HG03175 (cell line): ENCODE results near the gene ZDHHC22.

Experiments
- ATAC-seq: cut with Tn5 transposase; IDR thresholded peaks from one replicate; pipeline ENCODE4 v1.9.1; 2021; ENCODE audit warnings: mild to moderate bottlenecking, moderate library complexity; ENCODE audit not compliant: unreplicated experiment

ZDHHC22 gene

DNA sequence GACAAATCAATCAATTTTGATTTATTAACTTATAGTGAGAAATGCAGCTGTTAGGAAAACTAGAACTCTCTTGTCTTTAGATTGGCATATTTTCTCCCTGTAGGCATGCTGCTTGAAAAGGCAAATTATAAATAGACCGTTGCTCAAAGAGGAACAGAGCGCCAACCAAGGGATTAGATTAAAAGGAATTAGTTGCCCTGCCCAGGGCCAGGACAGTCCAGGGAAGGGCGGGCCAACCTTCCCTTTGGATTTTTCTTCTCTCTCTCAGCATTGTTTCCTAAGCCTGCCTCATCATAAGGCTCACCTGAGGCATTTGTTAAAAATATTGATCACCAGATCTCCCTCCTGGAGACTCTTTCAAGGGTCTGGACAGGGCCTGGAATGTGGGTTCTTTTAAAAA lies 34.9 kb downstream of the ZDHHC22 start:
- ATAC-seq: no peak

DNA sequence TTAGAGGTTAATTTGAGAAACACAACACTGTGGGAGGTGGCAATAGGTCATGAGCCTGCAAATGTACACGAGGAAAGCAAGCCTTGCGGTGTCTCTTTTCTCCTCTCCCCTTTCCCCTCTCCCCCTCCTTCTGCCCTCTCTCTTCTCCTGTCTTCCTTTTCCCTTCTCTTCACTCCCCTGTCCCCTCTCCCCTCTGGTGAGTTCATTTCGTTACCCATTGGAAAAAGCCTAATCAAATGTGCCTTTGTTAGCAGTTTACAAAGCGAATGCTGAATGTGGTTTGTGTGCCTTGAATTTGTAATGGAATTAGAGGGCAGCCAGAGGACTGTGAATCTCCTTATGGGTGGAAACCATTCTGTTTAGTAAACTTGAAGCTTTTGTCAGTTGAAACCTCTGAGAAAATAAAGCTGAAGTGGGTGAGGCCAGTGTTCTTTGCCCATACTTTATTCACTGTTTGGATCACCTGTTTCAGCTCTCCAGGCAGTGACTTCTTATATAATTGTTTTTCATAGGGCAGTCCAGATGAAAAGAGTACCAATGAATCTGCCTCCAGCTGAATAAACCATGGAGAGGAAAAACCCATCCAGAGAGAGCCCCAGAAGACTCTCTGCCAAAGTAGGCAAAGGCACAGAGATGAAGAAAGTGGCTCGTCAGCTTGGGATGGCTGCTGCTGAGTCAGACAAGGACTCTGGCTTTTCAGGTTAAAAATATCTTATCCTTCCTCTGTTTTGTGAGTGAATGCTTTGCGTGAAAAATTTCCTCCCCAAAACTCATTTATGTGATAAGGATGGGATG lies 36.2 kb downstream of the ZDHHC22 start:
- no peak for ATAC-seq

DNA sequence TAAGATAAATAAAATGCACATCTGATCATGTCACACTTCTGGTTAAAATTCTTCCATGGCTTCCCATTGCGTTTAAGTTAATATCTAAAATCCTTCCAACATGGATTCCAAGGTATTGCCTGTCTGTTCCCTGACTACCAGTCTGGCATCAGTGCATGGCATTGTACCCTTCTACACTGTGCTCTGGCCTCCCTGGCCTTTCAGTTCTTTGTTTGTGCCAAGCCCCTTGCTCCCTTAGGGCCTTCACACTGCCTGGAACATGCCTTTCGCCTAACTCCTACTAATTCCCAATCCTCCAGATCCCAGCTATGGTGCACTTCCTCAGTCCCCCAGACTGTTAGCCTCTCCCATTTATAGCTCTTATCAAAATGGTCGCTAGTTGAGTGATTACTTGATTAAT lies 37.2 kb downstream of the ZDHHC22 start:
- no peak for ATAC-seq

DNA sequence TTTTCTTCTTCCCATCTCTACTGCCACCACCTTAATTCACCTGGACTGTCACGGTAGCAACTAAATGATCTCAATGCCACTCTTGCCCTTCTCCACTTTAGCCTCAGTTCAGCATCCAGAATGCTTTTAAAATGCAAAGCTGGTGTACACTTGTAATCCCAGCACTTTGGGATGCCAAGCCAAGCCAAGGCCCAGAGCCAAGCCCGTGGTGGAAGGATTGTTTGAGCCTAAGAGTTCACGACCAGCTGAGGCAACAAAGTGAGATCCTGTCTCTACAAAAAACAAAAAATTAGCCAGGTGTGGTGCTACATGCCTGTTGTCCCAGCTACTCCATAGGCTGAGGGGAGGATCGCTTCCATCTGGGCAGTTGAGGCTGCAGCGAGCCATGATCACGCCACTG lies 37.6 kb downstream of the ZDHHC22 start:
- no peak for ATAC-seq

DNA sequence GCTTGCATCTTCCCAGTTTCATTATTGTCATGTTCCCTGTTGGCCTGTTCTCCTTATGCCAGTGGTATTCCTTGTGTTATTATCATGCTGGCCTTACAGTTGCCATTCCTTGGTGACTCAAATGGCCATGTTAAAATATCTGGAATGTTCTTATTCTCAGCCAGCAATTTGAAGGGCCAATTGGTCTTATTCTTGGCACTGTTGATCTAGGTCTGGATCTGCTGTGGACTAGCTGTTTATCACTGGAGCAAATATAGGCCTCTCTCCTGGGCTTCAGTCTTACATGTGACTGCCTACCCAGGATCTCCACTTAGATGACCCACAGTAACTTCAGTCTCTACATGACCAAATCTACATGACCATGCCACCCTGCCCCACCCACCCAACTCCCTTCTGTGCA lies 38.1 kb downstream of the ZDHHC22 start:
- ATAC-seq: no peak

DNA sequence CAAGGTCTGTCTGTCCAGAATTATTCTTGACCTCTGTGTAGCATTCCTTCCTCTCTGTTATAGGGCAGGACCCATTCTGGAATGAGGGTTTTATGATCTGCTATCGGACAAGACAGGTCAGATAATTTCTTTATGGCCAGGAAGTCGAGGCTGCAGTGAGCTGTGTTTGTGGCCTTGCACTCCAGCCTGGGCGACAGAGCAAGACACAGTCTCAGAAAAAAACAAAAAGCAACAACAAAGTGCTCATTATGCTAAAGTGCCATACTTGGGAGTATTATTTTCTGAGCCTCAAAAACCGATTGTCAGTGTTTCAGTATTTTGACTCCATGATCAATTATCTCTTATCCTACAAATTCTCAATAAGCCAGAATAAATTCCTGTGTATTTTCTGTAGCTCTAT lies 39.4 kb downstream of the ZDHHC22 start:
- ATAC-seq: no peak

DNA sequence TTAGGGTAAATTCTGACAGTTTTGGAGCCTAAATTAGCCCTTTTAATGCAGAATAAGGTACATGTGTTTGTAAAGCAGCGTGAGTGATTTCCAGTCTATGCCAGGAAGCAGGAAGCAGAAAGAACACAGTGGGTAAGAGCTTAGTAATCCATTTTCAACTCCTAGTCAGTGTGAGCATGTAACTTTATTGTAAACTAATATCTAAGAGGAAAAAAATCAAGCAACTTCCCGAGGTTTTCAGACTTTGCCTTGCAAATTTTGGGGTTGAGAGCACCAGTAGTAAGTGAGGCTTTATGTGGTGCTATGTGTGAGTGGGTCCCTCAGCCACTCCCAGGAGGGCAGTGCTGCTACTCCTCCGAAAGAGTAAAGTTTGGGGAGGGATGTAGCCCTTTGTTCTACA lies 40.6 kb downstream of the ZDHHC22 start:
- ATAC-seq: no peak

DNA sequence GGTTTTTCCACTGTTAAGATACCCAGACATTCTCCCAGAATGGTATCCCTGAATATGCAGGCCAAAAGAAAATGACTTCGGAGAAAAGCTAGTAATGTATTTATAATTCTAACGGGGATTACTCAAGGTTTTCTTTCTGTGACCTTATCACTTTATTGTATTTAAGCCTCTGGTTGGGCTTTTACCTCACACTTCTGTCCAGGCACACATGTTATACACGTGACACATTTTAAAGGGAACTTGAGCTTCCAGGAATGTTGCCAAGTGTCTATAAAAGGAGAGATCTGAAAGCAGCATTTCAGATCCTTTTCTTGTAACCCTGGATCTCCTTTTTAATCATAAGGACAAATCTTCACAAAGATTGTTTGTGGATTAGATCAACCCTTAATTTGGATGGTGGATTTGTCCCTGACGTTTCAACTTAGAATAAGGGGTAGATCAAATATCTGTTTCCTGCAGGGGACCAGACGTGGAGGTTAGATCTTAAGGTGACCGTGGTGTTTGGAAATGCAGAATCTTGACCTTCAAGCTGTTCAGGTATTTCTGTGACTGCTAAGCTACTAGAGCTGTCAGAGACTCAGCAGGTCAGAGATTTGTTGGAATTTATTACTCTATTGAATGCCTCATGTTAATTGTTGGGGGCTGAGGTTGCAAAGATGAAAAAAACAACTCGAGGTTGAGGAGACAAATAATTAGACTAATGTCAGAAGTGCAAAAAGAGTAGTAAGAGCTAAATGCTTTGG lies 42.0 kb downstream of the ZDHHC22 start:
- ATAC-seq: no peak

DNA sequence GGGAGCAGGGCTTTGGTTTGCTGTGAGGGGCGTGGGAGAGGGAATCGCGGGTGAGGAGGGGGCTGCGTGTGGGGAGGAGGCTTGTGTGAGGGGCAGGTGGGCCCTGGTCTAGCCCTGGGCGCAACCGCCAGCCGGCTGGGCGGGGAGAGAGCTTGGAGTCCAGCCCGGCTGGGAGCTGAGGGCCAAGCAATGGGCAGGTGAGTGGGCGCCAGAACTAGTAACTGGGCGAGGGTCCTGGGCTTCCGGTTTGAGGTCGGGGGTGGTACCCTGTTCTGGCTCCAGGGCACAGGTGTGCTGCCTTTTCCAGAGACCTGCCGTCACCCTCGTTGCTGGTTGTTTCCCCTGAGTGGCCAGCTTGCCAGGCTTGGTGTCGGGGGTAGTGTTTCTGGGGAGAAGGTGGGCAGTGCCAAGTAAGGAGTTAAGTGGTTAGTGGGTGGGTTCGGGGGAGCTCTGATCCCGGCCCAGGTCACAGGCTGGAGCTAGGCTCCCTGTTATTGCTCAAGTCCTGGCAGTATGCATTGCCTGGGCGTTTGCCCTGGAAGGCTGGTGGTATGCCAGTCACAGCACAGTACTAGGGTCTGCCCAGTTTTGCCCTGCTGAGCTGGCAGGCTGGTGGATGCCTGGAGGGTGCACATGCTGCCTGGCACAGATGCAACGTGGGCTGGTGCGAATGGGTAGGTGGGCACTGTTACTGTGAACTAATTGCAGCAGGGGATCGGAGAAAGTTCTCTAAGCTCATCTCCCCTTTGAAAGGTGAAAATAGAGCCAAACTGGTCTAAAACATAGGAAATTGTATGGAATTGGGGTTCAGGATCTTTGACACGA lies 42.9 kb downstream of the ZDHHC22 start:
- ATAC-seq: no peak

DNA sequence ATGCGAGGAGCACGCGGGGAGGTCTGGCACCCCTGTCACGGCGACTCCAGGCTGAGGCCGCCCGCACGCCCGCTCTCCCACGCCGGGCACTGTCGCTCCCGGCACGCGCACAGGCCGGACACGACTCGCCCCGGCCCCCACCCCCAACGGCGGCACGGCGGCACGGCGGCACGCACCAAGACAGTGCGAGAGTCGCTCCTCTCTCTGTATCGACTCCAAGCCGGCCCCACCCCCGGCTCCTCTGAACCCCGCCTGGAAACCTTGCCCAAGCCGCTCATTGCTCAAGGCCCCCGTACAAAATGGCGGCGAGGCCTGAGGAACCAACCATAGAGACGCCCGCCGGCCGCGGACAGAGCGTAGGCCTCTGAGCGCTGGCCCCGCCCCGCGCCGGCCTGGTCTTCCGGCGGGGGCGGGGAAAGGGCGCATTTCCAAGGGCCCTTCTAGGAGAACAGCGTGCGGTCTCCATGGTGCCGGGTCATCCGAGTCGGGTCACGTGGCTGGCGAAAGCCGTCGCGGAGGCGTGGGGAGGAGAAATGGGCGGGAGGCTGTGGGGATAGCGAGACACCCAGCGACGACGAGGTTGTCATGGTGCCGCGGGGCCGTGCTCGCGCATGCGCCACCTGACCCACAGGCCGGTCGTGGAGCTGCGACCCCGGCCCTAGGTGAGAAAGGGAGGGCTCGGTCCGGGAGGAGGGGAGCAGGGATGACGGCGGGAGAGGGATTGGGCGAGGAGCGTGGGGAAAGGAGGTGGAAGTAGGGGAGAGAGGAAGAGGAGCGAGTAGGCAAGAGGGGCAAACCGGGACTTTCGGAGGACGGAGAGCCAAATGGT lies 43.7 kb downstream of the ZDHHC22 start, which contains the start of gene CIPC:
CIPC (plus strand) TSS at position 559 of the 829 bp plus-strand sequence. CDS start 7,451 bp downstream, outside the sequence.
- peak; percentile 85 for ATAC-seq

DNA sequence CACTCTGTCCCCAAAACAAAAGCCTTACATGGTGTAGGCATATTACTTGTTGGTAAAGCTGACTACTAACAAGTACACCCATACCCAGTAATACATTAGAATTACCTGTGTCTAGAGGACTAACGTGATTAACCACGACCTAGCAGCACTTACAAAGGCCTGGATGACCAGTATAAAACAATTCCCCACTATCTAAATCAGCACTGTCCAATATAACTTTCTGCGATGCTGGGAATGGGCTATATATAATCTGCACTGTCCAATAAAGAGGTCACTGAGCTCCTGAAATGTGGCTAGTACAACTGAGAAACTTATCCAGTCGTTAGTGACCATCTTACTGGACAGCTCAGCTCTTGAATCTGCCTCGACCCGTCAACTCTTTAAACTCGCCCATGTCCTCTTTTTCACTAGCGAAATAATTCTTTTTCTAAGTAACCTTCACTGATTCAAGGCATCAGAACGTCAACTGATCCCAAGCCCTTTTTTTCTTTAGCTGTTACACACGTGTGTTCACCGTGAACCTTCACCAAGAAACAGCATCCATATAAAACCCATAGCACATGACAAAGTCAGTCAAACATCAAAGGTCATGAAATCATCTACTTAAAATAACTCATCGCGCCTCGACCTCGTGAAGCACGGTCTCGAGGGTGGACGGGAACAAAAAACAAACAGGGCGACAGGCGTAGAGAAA lies 44.4 kb downstream of the ZDHHC22 start:
- no peak for ATAC-seq

DNA sequence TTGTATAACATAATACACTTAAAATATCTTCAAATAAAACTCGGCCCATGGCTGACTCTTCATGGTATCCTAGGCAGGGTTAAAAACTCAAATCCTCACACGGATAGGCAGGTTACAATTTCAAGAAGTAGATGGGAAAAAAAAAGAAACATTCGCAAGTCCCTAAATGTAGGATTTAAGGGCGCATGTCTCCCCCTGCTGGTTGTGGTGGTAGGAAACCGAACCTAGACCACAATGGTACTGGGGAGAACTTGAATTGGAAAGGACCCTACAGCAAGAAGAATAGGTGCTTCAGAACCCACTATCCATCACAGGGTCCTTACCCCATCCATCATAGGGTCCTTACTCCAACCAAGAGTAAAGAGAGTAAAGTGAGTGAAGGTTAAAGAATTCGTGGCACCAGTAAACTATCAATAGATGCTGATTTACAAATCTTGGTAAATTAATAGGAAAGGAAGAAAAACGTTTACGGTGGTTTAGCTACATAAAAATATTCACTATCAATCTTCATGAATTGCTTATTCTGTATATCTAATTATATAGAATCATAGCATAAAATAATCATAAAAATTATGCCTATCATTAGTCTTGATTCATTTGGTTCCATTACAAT lies 46.8 kb downstream of the ZDHHC22 start:
- no peak for ATAC-seq

DNA sequence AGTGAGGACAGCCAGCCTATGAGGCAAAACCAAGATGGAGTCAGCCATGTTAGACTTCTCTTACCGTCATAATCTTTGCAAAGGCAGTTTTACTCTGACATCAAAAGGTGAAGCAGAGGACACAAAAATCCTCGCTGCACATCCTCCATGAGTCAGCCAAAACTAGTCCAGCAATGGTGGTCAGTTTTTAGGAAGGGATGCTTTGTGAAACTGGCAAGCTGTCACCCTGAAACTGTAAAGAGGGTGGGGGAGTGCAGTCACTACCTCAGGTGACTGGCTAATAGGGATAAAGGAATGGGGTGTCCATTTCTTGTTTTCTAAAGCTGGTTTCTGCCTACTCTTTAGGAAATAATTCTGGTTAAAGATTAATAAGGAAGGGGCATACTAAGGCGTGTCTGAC lies 48.9 kb downstream of the ZDHHC22 start:
- no peak for ATAC-seq

DNA sequence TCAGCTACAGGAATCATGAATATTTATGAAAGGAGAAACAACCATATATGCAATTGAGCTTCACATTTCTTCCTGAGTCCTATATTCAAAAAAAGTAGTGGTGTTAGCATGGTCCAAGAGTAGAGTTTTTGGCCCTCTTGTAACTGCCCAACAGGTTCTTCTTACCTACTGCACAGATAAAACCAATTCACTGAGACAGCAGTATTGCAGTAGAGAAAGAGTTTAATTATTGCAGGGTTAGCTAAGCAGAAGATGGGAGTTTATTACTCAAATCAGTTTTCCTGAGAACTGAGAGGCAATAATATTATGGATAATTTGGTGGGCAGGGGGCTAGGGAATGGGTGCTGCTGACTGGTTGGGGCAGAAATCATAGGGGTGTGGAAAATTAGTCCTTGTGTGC lies 50.1 kb downstream of the ZDHHC22 start:
- ATAC-seq: no peak

DNA sequence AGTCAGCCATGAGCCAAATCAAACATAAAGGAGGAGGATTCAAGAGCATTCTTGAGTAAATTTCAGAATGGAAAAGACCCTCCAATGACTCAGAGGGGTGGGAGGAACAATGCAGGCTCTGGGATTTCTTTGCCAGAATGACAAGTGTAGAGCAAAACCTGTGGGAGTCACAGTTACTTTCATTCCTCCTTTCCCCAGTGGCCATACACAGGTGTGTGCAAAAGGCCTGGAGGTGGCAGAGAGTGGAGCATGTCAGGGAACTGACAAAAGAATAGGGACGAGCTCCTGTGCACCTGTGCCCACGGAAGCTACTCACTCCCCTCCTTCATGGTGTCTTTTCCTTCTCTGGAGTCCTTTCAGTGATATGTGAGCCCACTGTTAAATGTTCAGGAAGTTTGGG lies 52.9 kb downstream of the ZDHHC22 start:
- no peak for ATAC-seq

DNA sequence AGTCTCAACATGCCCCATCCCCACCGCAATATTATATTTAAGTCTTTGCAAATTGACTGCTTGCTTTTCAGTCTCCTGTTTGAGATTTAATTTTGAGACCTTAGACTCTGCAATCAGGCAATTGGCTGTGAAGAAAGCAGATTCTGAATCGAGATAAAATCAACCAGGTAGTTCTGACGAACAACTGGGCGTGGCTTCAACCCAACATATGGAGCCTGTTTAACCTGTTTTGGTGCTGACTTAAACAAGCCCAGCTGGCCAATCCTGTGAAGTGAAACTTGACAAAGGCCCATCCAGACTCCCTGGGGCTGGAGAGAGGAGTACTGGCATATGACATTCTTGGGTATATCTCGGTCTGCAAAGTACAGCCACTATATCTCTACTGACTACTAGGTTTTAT lies 53.4 kb downstream of the ZDHHC22 start:
- ATAC-seq: no peak

DNA sequence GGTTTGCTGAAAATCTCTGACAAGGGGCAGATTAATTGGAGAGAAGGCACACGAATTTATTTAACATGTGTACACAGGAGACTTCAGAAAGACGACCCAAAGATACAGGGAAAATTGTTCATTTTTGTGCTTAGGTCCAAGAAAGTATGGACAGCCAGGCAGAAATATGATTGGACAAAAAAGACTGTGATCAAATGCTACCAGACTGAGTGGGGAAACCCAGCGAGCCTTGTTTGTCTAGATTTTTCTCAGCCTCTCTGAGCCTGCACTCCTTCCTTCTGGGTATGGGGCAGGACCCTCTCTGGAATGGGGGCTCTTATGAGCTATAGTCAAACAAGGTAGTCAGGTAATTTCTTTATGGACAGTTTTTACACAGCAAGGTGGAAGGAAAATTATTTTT lies 54.0 kb downstream of the ZDHHC22 start:
- no peak for ATAC-seq

DNA sequence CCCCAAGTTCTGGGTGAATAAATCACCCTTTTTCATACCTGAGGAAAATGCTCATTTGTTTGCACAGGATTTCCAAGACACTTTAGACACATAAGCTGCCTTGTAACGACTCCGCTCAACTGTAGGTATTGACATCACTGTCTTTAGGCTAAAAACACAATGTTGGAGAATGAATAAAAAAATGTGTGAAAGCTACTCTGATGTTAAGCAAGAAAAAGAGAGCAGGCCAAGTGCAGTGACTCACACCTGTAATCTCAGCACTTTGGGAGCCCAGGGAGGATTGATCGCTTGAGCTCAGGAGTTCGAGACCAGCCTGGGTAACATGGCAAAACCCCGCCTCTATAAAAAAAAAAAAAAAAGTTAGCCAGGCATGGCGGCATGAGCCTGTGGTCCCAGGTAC lies 54.6 kb downstream of the ZDHHC22 start:
- no peak for ATAC-seq

DNA sequence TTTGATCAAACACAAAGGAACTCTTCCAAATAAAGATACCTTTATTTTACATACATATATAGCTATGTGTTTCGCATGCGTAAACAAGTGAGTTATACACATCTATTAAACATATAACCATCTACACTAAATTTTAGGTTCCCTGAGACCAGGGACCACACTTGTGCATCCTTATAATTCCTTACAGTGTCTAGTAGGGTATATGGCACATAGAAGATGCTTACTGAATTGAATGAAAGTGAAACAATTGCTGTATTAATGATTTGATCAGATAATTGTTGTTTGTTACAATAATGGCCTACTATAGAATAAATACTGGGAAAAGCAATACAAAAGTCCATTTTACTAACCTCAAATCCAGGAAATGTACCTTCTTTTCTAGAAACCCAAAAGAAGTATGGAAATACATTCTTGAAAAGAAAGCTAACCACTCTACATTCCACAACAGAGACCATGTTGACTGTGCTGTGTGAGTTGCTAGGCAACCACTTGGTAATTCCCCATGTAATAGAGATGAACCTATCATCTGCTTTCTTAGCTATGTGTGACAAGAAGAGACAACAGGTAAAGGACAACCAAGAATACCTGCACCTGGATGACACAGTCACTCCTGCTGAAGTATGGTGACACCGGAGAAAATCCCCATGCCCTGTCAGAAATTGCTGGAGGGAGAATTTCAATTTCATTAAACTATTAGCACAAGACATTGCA lies 55.4 kb downstream of the ZDHHC22 start:
- peak; percentile 61 for ATAC-seq
